HG03103 (cell line): ENCODE results near the gene NBEAL1.
"Not testable (repeated sequence)": the region's sequence is repeated elsewhere in the genome, so short reads cannot be mapped to it uniquely, and the experiment has no call there.

Source experiments
- ATAC-seq: cut with Tn5 transposase; IDR thresholded peaks from one replicate; pipeline ENCODE4 v1.9.1; 2021; ENCODE audit warnings: low read depth; ENCODE audit not compliant: unreplicated experiment

The NBEAL1 gene

DNA sequence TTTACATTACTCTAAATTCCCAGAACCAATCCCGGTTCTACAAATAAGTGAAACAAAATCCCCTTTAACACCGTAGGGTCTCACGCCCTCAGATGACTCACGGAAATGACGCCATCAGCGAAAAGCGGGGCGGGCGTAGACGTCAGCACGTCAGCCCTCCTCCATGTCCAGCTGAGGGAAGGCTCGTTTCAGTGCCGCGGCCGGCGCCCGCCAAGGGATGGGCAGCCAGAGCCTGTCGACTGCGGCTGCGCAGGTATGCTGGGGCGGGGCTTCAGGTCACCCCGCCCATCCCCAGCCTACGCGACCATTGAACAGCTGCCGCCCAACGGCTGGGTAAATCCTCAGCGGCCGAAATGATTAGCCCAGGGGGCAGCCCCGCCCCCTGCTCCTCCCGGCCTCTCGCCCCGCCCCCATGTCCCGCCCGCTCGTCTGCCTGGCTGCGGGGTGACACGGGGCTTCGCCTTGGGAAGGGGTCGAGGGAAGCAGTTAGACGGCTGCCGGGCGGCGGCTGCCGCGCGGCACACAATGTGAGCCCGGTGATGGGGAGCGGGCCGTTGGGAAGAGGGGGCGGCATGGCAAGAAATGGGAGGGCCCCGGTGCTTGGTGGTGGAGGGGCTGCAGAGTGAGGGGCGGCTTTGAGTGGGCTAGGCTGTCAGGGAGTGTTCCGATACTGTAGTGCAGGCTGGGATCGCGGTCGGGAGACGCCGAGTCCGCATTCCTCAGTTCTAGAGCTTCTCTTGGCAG, at the start of gene NBEAL1:
Gene NBEAL1, plus strand, starts transcription at position 420 of the 744 bp plus-strand sequence. CDS start 1,510 bp downstream, outside the sequence.
- ATAC-seq, result peak; percentile 95

DNA sequence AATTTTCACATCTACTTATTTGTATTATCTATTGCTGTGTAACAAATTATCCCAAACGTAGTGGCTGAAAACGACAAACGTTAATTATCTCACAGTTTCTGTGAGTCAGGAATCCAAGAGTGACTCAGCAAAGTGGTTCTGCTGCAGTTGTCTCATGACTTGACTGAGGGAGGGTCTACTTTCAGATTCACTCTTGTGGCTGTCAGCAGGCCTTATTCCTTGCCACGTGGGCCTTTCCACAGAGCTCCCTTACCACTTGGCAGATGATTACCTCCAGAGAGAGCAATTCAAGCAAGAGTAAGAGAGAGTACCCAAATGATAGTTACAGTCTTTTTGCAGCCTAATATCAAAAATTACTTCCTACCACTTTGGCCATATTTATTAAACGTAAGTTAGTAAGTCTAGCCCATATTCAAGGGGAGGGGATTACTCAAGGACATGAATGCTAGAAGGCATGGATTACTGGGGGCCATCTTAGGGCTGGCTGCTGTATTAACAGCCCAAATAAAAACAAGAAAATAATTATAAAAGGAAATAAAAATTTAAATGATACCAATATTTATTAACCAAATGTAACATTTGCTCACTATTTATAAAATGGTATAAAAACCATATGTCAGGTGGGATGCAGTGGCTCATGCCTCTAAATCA, 48.7 kb upstream of the NBEAL1 start:
- ATAC-seq, result peak; percentile 68

- ATAC-seq, result not testable (repeated sequence)
Observed at GRCh38 chr2:202969404-202969803, 45.3 kb upstream of the NBEAL1 start.

DNA sequence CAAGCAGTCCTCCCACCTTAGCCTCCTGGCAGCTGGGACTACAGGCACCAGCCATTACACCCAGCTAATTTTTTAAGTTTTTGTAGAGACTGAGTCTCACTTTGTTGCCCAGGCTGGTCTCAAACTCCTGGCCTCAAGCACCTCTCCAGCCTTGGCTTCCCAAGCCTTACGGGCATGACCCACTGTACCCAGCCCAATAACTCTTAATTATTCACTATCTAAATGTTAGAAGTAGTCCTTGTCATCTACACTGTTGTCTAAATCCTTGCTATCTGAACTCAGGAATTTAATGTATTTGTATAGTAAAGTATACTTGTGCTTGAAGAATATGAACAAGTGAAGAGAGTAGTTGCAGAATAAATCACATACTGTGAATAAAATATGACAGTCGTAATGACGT, 37.9 kb upstream of the NBEAL1 start:
- no peak for ATAC-seq

DNA sequence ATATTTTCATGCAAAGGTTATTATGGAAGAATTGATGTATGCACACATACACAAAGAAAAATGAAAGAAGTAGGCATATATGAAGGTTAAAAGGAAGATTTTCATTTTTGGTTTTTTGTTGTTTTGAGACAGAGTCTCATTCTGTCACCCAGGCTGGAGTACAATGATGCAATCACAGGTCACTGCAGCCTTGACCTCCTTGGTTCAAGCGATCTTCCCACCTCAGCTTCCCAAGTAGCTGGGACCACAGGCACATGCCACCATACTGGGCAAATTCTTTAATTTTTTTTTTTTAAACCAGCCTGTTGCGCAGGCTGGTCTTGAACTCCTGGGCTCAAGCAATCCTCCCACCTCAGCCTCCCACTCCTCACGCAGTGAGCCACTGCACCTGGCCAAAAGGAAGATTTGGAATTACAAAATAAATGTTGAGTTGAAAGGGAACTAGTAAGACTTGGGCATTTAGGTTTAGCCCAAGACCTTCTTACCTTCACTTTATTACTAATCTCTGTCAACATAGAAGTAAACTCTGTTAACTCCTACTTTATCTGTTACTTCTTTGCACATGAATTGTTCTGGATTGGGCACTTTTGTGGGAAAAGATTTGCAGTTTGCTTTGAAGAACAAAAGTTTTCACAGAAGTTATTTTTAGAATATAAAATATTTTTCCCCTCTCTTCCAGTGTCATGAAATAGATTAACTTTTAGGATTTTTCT, 31.7 kb upstream of the NBEAL1 start:
- no peak for ATAC-seq

DNA sequence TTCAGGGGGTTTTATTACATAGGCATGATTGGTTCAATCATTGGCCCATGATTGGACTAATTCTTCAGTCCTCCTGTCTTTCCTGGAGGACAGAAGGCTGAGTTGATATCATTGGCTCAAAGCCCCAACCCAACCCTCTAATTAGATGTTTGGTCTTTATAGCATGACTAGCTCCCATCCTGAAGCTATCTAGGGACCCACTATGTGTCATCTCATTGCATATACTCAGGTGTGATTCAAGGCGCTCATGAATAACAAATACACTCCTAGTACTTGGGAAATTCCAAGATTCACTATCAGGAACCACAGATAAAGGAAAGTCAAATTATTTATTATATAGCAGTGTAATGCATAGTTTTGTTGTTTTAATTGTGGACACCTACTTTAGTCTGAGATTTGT, 24.9 kb upstream of the NBEAL1 start:
- no peak for ATAC-seq

GRCh38 chr2:202990501-202990900, 24.2 kb upstream of the NBEAL1 start:
- no peak for ATAC-seq

DNA sequence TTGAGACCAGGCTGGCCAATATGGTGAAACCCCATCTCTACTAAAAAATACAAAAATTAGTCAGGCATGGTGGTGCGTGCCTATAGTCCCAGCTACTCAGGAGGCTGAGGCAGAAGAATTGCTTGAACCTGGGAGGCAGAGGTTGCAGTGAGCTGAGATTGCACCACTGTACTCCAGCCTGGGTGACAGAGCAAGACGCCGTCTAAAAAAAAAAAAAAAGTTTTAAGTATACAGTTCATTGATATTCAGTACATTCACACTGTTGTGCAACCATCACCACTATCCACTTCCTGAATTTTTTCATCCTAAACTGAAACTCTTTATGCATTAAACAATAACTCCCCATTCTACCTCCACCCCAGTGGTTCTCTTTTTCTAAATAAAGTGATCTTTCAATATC, 17.6 kb upstream of the NBEAL1 start:
- ATAC-seq, result not testable (repeated sequence)

GRCh38 chr2:203002054-203002821, 12.4 kb upstream of the NBEAL1 start:
- ATAC-seq, result no peak

GRCh38 chr2:203003716-203004115, 11.0 kb upstream of the NBEAL1 start:
- ATAC-seq, result no peak

GRCh38 chr2:203016716-203017115, 2.0 kb downstream of the NBEAL1 start:
- no peak for ATAC-seq

GRCh38 chr2:203018181-203018580, 3.5 kb downstream of the NBEAL1 start:
- no peak for ATAC-seq

DNA sequence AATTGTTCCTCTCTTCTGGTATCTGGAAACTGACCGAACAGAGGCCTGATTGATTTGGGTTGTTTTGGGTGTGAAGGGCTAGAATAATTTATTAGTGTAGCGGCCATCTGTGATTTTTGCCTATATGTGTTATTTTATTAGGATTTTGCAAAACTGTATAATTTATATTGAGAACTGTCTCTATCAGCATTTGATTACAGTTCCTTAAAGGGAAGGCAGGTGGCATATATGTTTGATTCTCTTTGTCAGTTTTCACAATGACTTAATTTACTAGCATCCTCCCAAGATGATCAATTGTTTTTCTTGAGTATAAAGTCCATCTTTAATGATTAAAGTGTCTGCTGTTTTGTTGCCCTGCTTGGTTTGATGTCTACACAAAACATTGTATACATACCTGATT, 4.5 kb downstream of the NBEAL1 start:
- ATAC-seq, result no peak

- no peak for ATAC-seq
Observed at GRCh38 chr2:203021991-203022390, 7.3 kb downstream of the NBEAL1 start.

DNA sequence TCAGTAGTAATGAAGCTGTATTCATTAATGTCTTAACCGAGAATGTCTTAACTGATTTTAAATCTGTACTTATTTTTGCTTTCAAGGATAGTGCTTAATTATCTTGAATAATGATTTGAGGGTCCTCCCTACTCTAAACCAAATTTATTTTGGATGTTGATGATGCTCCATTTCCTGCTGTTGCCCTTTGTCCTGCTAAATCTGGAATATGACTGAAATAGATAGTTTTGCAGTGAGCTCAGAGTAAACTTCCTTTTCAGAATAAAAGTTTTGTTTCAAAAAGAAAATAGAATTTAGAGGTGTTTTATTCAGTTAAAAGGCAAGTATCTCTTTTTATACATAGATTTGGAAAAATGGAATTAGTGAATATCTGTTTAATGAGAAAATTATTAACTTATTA, 8.1 kb downstream of the NBEAL1 start:
- no peak for ATAC-seq

DNA sequence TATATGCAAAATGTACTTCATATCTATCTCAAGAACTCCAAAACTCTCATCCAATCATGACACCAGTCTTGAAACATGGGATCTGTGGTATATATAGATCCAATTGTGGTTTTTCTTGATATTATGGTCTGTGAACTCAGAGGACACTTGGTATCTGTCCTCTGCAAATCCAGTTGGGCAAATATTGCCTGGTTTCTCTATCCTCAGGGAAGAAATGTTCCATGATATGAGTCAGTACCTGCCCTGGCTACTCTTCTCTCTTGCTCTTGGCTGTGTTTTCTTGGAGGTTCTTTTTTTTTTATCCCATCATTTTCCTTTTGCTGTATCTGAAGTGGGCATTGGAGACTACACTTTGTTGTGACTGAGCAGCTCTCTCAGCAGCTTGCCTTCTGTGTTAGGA, 10.9 kb downstream of the NBEAL1 start:
- no peak for ATAC-seq

- no peak for ATAC-seq
Observed at GRCh38 chr2:203030545-203030944, 15.9 kb downstream of the NBEAL1 start.

GRCh38 chr2:203030991-203031390, 16.3 kb downstream of the NBEAL1 start:
- ATAC-seq, result no peak

DNA sequence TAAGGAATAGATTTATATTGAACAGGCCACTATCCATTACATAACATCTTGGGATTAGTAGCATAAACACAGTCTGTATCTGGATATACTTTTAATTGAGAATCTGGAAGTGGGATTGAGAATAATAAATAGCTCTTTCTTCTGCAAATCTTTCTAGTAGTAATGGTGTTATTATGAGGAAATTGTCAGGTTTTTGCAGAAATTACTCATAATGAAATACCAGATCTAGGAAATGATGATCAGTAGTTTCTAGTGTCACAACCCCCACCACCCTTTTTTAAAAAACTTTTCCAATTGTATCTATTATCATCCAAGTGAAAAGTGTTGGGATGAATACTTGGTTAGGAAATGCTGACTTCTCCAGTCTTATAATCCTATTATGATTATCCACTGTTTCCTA, 18.7 kb downstream of the NBEAL1 start:
- ATAC-seq, result no peak

DNA sequence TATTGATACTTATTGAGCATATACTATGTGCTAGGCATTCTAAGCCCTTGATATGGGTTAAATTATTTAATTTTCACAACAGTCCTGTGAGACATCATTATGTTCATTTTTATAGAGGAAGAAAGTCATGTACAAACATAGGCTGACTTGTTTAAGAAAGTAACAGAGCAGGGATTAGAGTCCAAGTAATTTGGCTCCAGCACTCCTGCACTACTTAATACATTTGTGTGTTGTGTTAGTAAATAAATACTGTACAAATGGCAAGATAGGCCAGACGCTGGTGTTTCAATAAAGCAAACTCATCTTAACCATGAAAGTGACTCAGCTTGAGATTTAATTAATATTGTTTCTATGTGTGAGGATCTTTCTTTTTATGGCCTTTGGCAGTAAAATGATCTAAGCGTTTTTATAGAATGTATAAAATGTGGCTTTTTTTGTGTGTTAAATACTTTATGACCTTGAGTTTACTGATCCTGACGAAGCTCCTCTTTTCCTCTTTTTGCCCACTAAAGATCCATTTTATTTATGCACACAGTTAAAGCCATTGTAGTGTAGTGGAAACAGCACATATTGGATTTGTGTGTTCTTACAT, 21.3 kb downstream of the NBEAL1 start:
- no peak for ATAC-seq
